Lung (tissue), 12 donors: ENCODE measurements around the gene EFNA2. TPM values are rescaled to one million over a fixed set of nuclear protein-coding genes. Genes with fewer than 3 reads are reported as not detected.

ENCODE experiments used
- ATAC-seq: fragments of 200-7000 bp; cut with Tn5 transposase; one replicate; pipeline ENCODE4 v1.9.1; 2020; ENCODE audit warnings: moderate number of reproducible peaks; ENCODE audit not compliant: insufficient read depth, low FRiP score
- DNase-seq, 3 donors: peaks; one replicate each; pipeline ENCODE4 v3.0.0-alpha.2; 2013 to 2017
- H3K27ac ChIP-seq, 2 donors: one replicate each; pipeline ENCODE4 v1.5.1; 2013; ENCODE audit warnings: mild to moderate bottlenecking in 2 of 2, moderate library complexity in 2 of 2, control low read depth in 1 of 2, inconsistent platforms in 1 of 2, low read depth in 1 of 2, low read length in 1 of 2
- H3K27me3 ChIP-seq, 3 donors: one replicate each; pipeline ENCODE4 v1.5.1; 2013; ENCODE audit warnings: low read length in 2 of 3; ENCODE audit not compliant: control insufficient read depth in 3 of 3, insufficient read depth in 3 of 3
- H3K36me3 ChIP-seq, 4 donors: one replicate each; pipeline ENCODE4 v1.5.1; 2013; ENCODE audit warnings: low read length in 4 of 4, mild to moderate bottlenecking in 1 of 4, moderate library complexity in 1 of 4; ENCODE audit not compliant: control insufficient read depth in 4 of 4, insufficient read depth in 4 of 4
- H3K4me1 ChIP-seq, 5 donors: one replicate each; pipeline ENCODE4 v1.5.1; 2013; ENCODE audit warnings: low read length in 5 of 5, mild to moderate bottlenecking in 2 of 5, moderate library complexity in 1 of 5; ENCODE audit not compliant: control insufficient read depth in 5 of 5, insufficient read depth in 5 of 5
- H3K4me3 ChIP-seq: one replicate; pipeline ENCODE4 v1.5.1; 2013; ENCODE audit warnings: mild to moderate bottlenecking, control low read depth, moderate library complexity
- H3K9ac ChIP-seq, 2 donors: one replicate each; pipeline ENCODE4 v1.5.1; 2013; ENCODE audit warnings: low read length in 2 of 2, control low read depth in 1 of 2; ENCODE audit not compliant: insufficient read depth in 1 of 2
- H3K9me3 ChIP-seq, 4 donors: one replicate each; pipeline ENCODE4 v1.5.1; 2013; ENCODE audit warnings: low read length in 3 of 4, mild to moderate bottlenecking in 1 of 4, moderate library complexity in 1 of 4; ENCODE audit not compliant: control insufficient read depth in 4 of 4, insufficient read depth in 3 of 4
- WGBS, 2 donors: extraction: QIAGEN DNeasy Blood & Tissue Kit; methylation state at CpG; one replicate each; pipeline ENCODE4 v1.1.7; 2013; 5-methylcytosine and 5-hydroxymethylcytosine counted together
- polyA plus RNA-seq, 2 donors: library from polyadenylated mRNA; stranded (reverse); fragments of 200-250 nt; gene quantifications; one replicate each; pipeline ENCODE4 v1.2.1, GENCODE V29; 2013
- total RNA-seq, 2 donors: library from RNA; depleted of rRNA in 1 of 2; stranded (reverse); fragments of >200 nt in 1 of 2; gene quantifications; one replicate each; pipeline ENCODE4 v1.2.1, GENCODE V29; 2014 to 2021
- TF ChIP-seq, protein P1 (sequence below): IDR thresholded peaks from 2 replicates; pipeline ENCODE4 v1.5.1; 2012; ENCODE audit warnings: mild to moderate bottlenecking; ENCODE audit errors: control extremely low read depth, extremely low read depth
- donor health status: control.
- donor health status: control.
- donor health status: Bipolar disorder and iron deficiency.
- donor health status: healthy.
- donor health status: DM: yes; HTN: yes; CAD: no.

Gene EFNA2
- total and polyA plus RNA-seq, 4 donors: 0.37 TPM; not detected in 3

DNA sequence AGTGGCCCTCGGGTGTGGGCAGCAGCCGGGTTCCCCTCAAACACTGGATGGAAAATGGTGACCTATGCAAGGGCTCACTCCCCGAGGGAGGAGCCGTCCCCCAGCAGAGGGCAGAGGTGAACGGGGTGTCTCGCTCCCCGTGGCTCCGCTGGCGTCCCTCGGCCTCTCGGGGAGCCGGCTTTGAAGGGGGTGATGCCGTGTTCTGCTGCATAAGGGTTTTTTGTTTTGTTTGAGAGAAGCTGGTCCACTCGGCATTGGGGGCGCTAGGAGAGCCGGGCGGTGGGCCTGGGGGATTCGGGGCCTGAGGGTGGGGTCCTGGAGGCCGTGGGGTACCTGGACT is 4.0 kb downstream of the EFNA2 start:
- TF ChIP-seq, protein P1, sequence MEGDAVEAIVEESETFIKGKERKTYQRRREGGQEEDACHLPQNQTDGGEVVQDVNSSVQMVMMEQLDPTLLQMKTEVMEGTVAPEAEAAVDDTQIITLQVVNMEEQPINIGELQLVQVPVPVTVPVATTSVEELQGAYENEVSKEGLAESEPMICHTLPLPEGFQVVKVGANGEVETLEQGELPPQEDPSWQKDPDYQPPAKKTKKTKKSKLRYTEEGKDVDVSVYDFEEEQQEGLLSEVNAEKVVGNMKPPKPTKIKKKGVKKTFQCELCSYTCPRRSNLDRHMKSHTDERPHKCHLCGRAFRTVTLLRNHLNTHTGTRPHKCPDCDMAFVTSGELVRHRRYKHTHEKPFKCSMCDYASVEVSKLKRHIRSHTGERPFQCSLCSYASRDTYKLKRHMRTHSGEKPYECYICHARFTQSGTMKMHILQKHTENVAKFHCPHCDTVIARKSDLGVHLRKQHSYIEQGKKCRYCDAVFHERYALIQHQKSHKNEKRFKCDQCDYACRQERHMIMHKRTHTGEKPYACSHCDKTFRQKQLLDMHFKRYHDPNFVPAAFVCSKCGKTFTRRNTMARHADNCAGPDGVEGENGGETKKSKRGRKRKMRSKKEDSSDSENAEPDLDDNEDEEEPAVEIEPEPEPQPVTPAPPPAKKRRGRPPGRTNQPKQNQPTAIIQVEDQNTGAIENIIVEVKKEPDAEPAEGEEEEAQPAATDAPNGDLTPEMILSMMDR: no peak
- Histone ChIP-seq H3K36me3 (no peaks in the 10 kb centered on the region), H3K9me3 (peaks cover 0 to 1% (median 0%) of the 10 kb centered on the region in 4 donors), H3K9ac (no peak overlapping the region), H3K4me1 (peaks cover 0 to 12% (median 0%) of the 10 kb centered on the region in 5 donors), H3K4me3 (no peak overlapping the region), H3K27me3 (peaks cover 2 to 22% (median 6%) of the 10 kb centered on the region in 3 donors), H3K27ac (no peak overlapping the region)
- DNase-seq: no peak
- WGBS, 2 donors: 74 to 86% methylated on average over 19 of the region's 19 CpGs
- ATAC-seq: no peak

DNA sequence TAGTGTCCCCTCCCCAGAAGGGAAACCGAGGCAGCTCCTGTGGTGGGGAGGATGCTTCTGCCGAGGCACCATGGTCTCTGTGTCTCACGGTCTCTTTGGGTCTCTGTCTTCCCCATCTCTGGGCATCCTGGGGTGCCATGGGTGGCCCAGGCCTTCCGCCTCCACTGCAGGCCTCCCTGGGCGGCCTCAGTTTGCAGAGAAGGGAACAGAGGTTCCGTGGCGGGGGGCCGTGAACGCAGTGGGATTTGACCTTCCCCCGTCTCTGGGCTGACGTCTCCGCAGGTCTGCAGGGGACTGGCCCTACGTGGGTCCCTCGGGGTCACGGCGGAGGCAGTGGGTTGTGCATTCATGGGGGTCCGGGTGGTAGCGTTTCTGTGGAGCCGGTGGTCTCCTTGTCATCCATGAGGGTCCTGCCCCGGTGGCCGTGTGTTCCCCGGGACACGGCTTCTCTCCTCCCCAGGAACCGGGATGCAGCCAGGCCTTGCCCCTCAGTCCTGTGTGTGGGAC is 4.6 kb downstream of the EFNA2 start:
- Histone ChIP-seq H3K9me3 (peaks cover 0 to 1% (median 0%) of the 10 kb centered on the region in 4 donors), H3K36me3 (no peaks in the 10 kb centered on the region), H3K4me1 (peaks cover 0 to 12% (median 0%) of the 10 kb centered on the region in 5 donors), H3K27me3 (peaks cover 0 to 16% (median 6%) of the 10 kb centered on the region in 3 donors), H3K4me3 (no peak overlapping the region), H3K9ac (no peak overlapping the region), H3K27ac (no peak overlapping the region)
- 85 to 93% methylated on average over 21 to 24 of the region's 24 CpGs for WGBS, 2 donors
- TF ChIP-seq, protein P1: no peak
- no peak for ATAC-seq
- DNase-seq: no peak

DNA sequence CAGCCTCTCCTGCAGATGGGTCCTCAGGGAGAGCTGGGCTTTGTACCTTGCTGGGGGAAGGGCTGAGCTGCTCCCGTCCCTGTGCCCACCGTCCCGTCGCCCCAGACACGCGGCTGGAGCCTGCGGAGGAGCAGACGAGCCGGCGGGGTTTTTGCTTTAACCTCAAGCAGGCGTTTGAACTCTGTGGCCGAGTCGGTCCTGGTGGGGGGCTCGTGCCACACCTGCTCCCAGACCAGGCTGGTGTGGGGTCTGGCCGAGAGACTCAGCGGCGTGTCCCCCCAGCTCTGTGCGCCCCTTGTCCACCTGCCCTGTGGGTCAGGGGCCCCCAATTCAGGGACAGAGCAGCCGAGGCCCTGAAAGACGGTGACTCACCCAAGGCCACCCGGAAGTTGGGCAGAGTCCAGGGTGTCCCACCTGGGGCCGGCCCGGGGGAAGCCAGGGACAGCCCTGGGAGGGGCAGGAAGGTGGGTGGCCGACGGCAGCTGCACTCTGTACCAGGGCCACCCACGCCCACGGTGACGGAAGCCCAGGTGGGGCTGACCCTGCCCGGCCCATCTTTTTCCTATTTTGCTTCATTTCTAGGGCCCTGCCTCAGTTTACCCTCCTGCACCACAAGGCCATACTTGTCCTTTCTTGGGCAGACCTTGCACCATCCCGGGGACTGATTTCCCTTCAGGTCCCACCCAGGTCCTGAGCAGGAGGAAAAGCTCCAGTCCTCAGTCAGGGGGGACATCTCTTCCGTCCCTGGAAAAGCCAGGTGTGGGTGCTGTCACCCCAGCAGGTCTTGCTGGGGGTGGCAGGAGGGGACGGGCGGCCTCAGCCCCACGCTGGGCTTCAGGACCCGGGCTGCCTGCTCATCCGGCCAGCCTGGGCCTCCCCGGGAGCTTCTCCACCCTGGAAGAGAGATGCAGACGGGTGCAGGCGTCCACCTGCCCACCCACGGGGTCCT is 5.3 kb downstream of the EFNA2 start:
- Histone ChIP-seq H3K36me3 (no peaks in the 10 kb centered on the region), H3K27ac (no peak overlapping the region), H3K27me3 (peaks cover 0 to 16% (median 6%) of the 10 kb centered on the region in 3 donors), H3K4me1 (peaks cover 0 to 12% (median 0%) of the 10 kb centered on the region in 5 donors), H3K4me3 (no peak overlapping the region), H3K9ac (no peak overlapping the region), H3K9me3 (peaks cover 0 to 1% (median 0%) of the 10 kb centered on the region in 4 donors)
- ATAC-seq (no peak), DNase-seq (no peak)
- TF ChIP-seq, protein P1: no peak
- 71 to 81% methylated on average over 40 of the region's 40 CpGs for WGBS, 2 donors
